ENCODE results near the gene CD81. TPM values are rescaled to one million over a fixed set of nuclear protein-coding genes. Genes with fewer than 3 reads are reported as not detected.

CD81 gene
- total RNA-seq, 4 donors from 2014 or later, result 499 to 1,242 (median 673) TPM

- TF ChIP-seq, protein P1, sequence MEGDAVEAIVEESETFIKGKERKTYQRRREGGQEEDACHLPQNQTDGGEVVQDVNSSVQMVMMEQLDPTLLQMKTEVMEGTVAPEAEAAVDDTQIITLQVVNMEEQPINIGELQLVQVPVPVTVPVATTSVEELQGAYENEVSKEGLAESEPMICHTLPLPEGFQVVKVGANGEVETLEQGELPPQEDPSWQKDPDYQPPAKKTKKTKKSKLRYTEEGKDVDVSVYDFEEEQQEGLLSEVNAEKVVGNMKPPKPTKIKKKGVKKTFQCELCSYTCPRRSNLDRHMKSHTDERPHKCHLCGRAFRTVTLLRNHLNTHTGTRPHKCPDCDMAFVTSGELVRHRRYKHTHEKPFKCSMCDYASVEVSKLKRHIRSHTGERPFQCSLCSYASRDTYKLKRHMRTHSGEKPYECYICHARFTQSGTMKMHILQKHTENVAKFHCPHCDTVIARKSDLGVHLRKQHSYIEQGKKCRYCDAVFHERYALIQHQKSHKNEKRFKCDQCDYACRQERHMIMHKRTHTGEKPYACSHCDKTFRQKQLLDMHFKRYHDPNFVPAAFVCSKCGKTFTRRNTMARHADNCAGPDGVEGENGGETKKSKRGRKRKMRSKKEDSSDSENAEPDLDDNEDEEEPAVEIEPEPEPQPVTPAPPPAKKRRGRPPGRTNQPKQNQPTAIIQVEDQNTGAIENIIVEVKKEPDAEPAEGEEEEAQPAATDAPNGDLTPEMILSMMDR (IDR thresholded peaks at IDR 0.05; ENCODE audit: low read depth), result no peak
Observed at GRCh38 chr11:2381494-2382128, 4.5 kb downstream of the CD81 start.

- TF ChIP-seq, protein P1 (IDR thresholded peaks at IDR 0.05; ENCODE audit: low read depth), result no peak
Observed at GRCh38 chr11:2382129-2382517, 5.0 kb downstream of the CD81 start.

GRCh38 chr11:2382936-2383851, 6.1 kb downstream of the CD81 start:
- TF ChIP-seq, protein P1 (IDR thresholded peaks at IDR 0.05; ENCODE audit: low read depth), result no peak

- TF ChIP-seq, protein P1 (IDR thresholded peaks at IDR 0.05; ENCODE audit: low read depth), result no peak
Observed at GRCh38 chr11:2383852-2384804, 7.0 kb downstream of the CD81 start.

DNA sequence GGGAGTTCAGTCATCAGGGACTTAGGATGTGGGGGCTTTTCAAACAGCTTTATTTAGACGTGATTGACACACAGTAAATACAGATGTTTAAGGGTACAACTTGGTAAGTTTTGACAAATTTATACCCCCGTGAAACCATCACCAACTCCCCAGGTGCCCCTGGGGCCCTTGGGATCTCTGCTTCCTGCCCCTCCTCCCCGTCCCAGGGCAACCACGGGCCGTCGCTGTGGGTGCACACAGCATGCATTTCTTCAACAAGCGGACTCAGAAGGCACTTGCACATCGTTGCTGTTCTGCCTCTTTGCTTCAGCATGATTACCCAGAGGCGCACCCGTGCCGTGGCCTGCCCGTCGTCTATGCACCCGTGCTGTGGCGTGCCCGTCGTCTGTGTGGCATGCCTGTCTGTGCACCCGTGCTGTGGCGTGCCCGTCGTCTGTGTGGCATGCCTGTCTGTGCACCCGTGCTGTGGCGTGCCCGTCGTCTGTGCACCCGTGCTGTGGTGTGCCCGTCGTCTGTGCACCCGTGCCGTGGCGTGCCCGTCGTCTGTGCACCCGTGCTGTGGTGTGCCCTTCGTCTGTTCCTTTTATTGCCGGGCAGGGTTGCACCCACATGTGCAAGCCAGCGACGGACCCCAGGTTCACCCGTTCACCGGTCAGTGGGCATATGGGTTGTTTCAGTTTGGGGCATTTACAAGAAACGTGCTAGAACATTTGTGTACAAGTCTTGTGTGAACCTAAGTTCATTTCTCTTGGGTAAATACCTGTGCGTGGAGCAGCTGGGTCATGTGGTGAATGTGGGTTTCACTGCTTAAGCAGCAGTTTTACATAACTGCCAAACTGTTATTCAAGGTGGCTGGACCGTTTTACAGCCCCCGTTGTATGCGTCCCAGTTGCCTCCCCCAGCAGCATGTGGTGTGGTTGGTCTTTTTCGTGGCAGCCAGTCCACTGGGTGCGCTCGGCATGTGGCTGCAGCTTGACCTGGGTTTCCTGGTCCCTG, 8.3 kb downstream of the CD81 start:
- TF ChIP-seq, protein P1 (IDR thresholded peaks at IDR 0.05; ENCODE audit: low read depth), result no peak

DNA sequence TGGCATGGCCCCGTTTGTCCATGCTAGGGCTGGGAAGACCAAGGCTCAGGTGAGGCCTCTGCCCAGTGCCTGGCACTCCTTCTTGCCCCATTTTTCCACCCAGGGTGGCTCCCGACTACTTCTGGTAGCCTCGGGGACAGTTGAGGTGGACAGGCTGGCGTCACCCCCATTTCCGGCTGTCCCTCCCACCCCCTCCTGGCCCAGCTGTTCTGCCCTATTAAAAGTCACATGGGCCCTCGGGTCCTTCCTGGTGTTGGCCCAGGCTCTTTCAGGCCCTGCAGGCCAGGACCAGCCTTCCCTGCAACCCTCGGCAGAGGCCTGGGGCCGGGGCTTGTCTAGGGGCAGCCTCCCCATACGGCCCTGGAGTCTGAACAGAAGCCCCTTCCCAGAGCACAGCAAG, 9.5 kb downstream of the CD81 start:
- TF ChIP-seq, protein P1 (IDR thresholded peaks at IDR 0.05; ENCODE audit: low read depth), result no peak
